ENCODE data around the gene CEACAM7.
"Not testable (repeated sequence)": the region's sequence is repeated elsewhere in the genome, so short reads cannot be mapped to it uniquely, and the experiment has no call there.

Gene CEACAM7

GRCh38 chr19:41699968-41700323 is 11.9 kb upstream of the CEACAM7 start:
- DNase-seq: no peak

- DNase-seq: no peak
These were observed 11.3 kb upstream of the CEACAM7 start for GRCh38 chr19:41699231-41699967.

- no peak for DNase-seq
These were observed 10.7 kb upstream of the CEACAM7 start for GRCh38 chr19:41698746-41699230.

GRCh38 chr19:41697198-41697855 is 9.3 kb upstream of the CEACAM7 start:
- DNase-seq: no peak

GRCh38 chr19:41696402-41697197 is 8.5 kb upstream of the CEACAM7 start:
- no peak for DNase-seq

- no peak for DNase-seq
These were observed 7.7 kb upstream of the CEACAM7 start for GRCh38 chr19:41695745-41696144.

GRCh38 chr19:41694831-41695635 is 7.0 kb upstream of the CEACAM7 start:
- DNase-seq: no peak

GRCh38 chr19:41694196-41694595 is 6.1 kb upstream of the CEACAM7 start:
- DNase-seq: no peak

GRCh38 chr19:41691268-41691970 is 3.3 kb upstream of the CEACAM7 start:
- DNase-seq: no peak

- no peak for DNase-seq
These were observed 2.7 kb upstream of the CEACAM7 start for GRCh38 chr19:41690801-41691065.

GRCh38 chr19:41689993-41690800 is 2.1 kb upstream of the CEACAM7 start:
- no peak for DNase-seq

- no peak for DNase-seq
These were observed 617 bp upstream of the CEACAM7 start for GRCh38 chr19:41688687-41689086.

GRCh38 chr19:41687419-41687818 is 651 bp downstream of the CEACAM7 start:
- DNase-seq: no peak

GRCh38 chr19:41682437-41682836 is 5.6 kb downstream of the CEACAM7 start:
- DNase-seq: no peak

GRCh38 chr19:41671486-41671885 is 16.6 kb downstream of the CEACAM7 start:
- DNase-seq: no peak

GRCh38 chr19:41670755-41671154 is 17.3 kb downstream of the CEACAM7 start:
- DNase-seq: no peak

GRCh38 chr19:41668315-41668714 is 19.8 kb downstream of the CEACAM7 start:
- no peak for DNase-seq

- no peak for DNase-seq
These were observed 22.0 kb downstream of the CEACAM7 start for GRCh38 chr19:41666075-41666474.

- no peak for DNase-seq
These were observed 30.9 kb downstream of the CEACAM7 start for GRCh38 chr19:41657157-41657556.

GRCh38 chr19:41656756-41657155 is 31.3 kb downstream of the CEACAM7 start:
- not testable (repeated sequence) for DNase-seq

GRCh38 chr19:41652250-41652649 is 35.8 kb downstream of the CEACAM7 start:
- no peak for DNase-seq

- DNase-seq: no peak
These were observed 38.2 kb downstream of the CEACAM7 start for GRCh38 chr19:41649827-41650226.

Data from activated T-cell treated with anti-CD3 and anti-CD28 coated beads for 4 hours (primary cell).